NB4 (cell line): ENCODE results near the gene PTPRN.

ENCODE experiments used
- DNase-seq: peaks from one replicate; pipeline ENCODE4 v3.0.0; 2010; ENCODE audit warnings: low read depth
- H3K4me3 ChIP-seq: one replicate; pipeline ENCODE4 v1.5.1; 2011; ENCODE audit warnings: mild to moderate bottlenecking, low read depth, low read length, moderate library complexity
- CTCF ChIP-seq: IDR thresholded peaks from one replicate; pipeline ENCODE4 v1.5.1; 2012; ENCODE audit warnings: low read depth, low read length
- MAX ChIP-seq: IDR thresholded peaks from 2 replicates; pipeline ENCODE4 v1.6.1; 2011; ENCODE audit warnings: low read depth, low read length
- MYC ChIP-seq: IDR thresholded peaks from 2 replicates; pipeline ENCODE4 v1.6.1; 2011; ENCODE audit warnings: low read depth, low read length
- POLR2A ChIP-seq: IDR thresholded peaks from 2 replicates; pipeline ENCODE4 v1.6.1; 2011; ENCODE audit warnings: mild to moderate bottlenecking; ENCODE audit not compliant: insufficient read length; ENCODE audit errors: extremely low read depth

PTPRN gene

GRCh38 chr2:219296142-219296541 lies 13.1 kb downstream of the PTPRN start:
- no peak overlapping the region for H3K4me3 ChIP-seq
- no peak for DNase-seq
- TF ChIP-seq POLR2A (no peak), CTCF (no peak), MYC (no peak), MAX (no peak)

- peak; percentile 84 for TF ChIP-seq CTCF
- peak; percentile 93 for TF ChIP-seq MAX
- TF ChIP-seq MYC = peak; percentile 97
- peak; percentile 53 for TF ChIP-seq POLR2A
- peak; percentile 89 for DNase-seq
- H3K4me3 ChIP-seq = peak overlapping the region; percentile 30
Observed at GRCh38 chr2:219294356-219295351, 14.5 kb downstream of the PTPRN start.

- no peak overlapping the region for H3K4me3 ChIP-seq
- no peak for TF ChIP-seq POLR2A
- no peak for TF ChIP-seq MAX
- TF ChIP-seq CTCF = no peak
- TF ChIP-seq MYC = no peak
- no peak for DNase-seq
Observed at GRCh38 chr2:219293736-219294231, 15.4 kb downstream of the PTPRN start.

- no peak for DNase-seq
- no peak overlapping the region for H3K4me3 ChIP-seq
- TF ChIP-seq MAX (no peak), CTCF (no peak), MYC (no peak), POLR2A (no peak)
Observed at GRCh38 chr2:219292616-219293015, 16.6 kb downstream of the PTPRN start.

GRCh38 chr2:219291910-219292490 lies 17.2 kb downstream of the PTPRN start:
- TF ChIP-seq CTCF = no peak
- TF ChIP-seq MAX = no peak
- no peak for TF ChIP-seq POLR2A
- no peak for TF ChIP-seq MYC
- no peak overlapping the region for H3K4me3 ChIP-seq
- DNase-seq = no peak
